Upper lobe of left lung (tissue), 6 donors: ENCODE measurements around the gene KIRREL3. TPM values are rescaled to one million over a fixed set of nuclear protein-coding genes. Genes with fewer than 3 reads are reported as not detected.

Experiments used
- ATAC-seq, 2 donors: fragments of 200-7000 bp; cut with Tn5 transposase; one replicate each; pipeline ENCODE4 v1.9.1; 2022; ENCODE audit warnings: mild to moderate bottlenecking in 2 of 2, moderate library complexity in 2 of 2; ENCODE audit not compliant: low FRiP score in 2 of 2
- DNase-seq, 2 donors: peaks; one replicate each; pipeline ENCODE4 v3.0.0-alpha.2; 2019 to 2020
- H3K27ac ChIP-seq, 4 donors: fragments of 200-600 bp; sonication (generic); one replicate each; pipeline ENCODE4 v1.5.1; 2016 to 2019
- H3K27me3 ChIP-seq, 4 donors: fragments of 200-600 bp; sonication (generic); one replicate each; pipeline ENCODE4 v1.5.1; 2017 to 2019
- H3K36me3 ChIP-seq, 4 donors: fragments of 200-600 bp; sonication (generic); one replicate each; pipeline ENCODE4 v1.5.1; 2016 to 2019
- H3K4me1 ChIP-seq, 4 donors: fragments of 200-600 bp; sonication (generic); one replicate each; pipeline ENCODE4 v1.5.1; 2018 to 2019
- H3K4me3 ChIP-seq, 4 donors: fragments of 200-600 bp; sonication (generic); one replicate each; pipeline ENCODE4 v1.5.1; 2017 to 2019; ENCODE audit warnings: mild to moderate bottlenecking in 2 of 4, moderate library complexity in 1 of 4
- H3K9me3 ChIP-seq, 4 donors: fragments of 200-600 bp; sonication (generic); one replicate each; pipeline ENCODE4 v1.5.1; 2018 to 2019
- EP300 ChIP-seq, 4 donors: sonication (generic); formaldehyde crosslinking; IDR thresholded peaks; one replicate each; pipeline ENCODE4 v1.5.1; 2017; ENCODE audit warnings: antibody characterized with exemption in 4 of 4, control low read depth in 2 of 4
- POLR2A ChIP-seq, 4 donors: fragments of 450-650 bp; IDR thresholded peaks; one replicate each; pipeline ENCODE4 v1.5.1; 2016 to 2017; ENCODE audit warnings: antibody characterized with exemption in 4 of 4, mild to moderate bottlenecking in 2 of 4
- POLR2AphosphoS5 ChIP-seq, 2 donors: sonication (generic); formaldehyde crosslinking; IDR thresholded peaks; one replicate each; pipeline ENCODE4 v1.5.1; 2017; ENCODE audit warnings: antibody characterized with exemption in 2 of 2
- WGBS, 2 donors: methylation state at CpG; one replicate each; pipeline ENCODE4 v1.1.5; 2017 to 2018; 5-methylcytosine and 5-hydroxymethylcytosine counted together
- total RNA-seq, 6 donors: library from RNA; depleted of rRNA in 4 of 6; stranded (reverse); fragments of >200 nt in 4 of 6; gene quantifications; one replicate each; pipeline versions ENCODE4 v1.1.0 to v1.2.1, GENCODE V29; 2016 to 2021
- TF ChIP-seq, protein P1 (sequence below), 6 experiments: fragments of 450-650 bp in 4 of 6; fragments of 200-600 bp in 2 of 6; sonication (generic) in 2 of 6; IDR thresholded peaks; one replicate each; pipeline ENCODE4 v1.5.1; 2016 to 2019; ENCODE audit warnings: antibody characterized with exemption in 6 of 6
- donor health status: DM: no; HTN: no; CAD: no; lungs with moderate emphysema.
- donor health status: DM: no; HTN: yes; CAD: no; lungs with severe emphysema.

Gene KIRREL3
- total RNA-seq, 6 donors from 2014 or later, result 0.22 to 0.24 TPM; not detected in 4

DNA sequence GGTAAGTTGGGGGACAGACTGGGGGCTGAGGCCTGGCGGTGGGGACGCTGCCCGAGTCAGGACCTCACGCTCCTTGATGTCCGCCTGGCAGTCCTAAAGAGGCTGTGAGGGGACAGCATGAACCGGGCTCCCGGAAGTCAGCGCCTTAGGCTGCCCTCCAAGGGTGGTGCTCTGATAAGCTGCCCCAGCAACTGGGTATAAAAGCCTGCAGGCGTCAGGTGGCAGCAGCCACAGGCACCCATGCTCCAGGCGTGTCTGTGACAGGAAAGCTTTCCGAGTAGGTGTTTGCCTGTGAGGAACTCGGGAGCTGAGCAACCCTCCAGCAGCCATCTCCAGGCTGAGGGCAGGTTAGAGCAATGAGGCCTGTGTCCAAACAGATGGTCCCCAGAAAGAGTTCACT lies 592.1 kb downstream of the KIRREL3 start:
- Histone ChIP-seq H3K27me3 (no peaks in the 10 kb centered on the region), H3K4me1 (peaks cover 8 to 14% (median 12%) of the 10 kb centered on the region in 4 donors), H3K9me3 (no peaks in the 10 kb centered on the region), H3K36me3 (peaks cover 0 to 24% (median 13%) of the 10 kb centered on the region in 4 donors), H3K27ac (no peak overlapping the region), H3K4me3 (no peak overlapping the region)
- DNase-seq (no peak), ATAC-seq (no peak)
- TF ChIP-seq EP300 (IDR thresholded peaks at IDR 0.05) (no peak), POLR2AphosphoS5 (IDR thresholded peaks at IDR 0.05) (no peak), POLR2A (IDR thresholded peaks at IDR 0.05) (no peak)
- TF ChIP-seq, protein P1, sequence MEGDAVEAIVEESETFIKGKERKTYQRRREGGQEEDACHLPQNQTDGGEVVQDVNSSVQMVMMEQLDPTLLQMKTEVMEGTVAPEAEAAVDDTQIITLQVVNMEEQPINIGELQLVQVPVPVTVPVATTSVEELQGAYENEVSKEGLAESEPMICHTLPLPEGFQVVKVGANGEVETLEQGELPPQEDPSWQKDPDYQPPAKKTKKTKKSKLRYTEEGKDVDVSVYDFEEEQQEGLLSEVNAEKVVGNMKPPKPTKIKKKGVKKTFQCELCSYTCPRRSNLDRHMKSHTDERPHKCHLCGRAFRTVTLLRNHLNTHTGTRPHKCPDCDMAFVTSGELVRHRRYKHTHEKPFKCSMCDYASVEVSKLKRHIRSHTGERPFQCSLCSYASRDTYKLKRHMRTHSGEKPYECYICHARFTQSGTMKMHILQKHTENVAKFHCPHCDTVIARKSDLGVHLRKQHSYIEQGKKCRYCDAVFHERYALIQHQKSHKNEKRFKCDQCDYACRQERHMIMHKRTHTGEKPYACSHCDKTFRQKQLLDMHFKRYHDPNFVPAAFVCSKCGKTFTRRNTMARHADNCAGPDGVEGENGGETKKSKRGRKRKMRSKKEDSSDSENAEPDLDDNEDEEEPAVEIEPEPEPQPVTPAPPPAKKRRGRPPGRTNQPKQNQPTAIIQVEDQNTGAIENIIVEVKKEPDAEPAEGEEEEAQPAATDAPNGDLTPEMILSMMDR (IDR thresholded peaks at IDR 0.05), result no peak
- WGBS, 2 donors, result 84 to 88% methylated on average over 6 to 12 of the region's 12 CpGs

DNA sequence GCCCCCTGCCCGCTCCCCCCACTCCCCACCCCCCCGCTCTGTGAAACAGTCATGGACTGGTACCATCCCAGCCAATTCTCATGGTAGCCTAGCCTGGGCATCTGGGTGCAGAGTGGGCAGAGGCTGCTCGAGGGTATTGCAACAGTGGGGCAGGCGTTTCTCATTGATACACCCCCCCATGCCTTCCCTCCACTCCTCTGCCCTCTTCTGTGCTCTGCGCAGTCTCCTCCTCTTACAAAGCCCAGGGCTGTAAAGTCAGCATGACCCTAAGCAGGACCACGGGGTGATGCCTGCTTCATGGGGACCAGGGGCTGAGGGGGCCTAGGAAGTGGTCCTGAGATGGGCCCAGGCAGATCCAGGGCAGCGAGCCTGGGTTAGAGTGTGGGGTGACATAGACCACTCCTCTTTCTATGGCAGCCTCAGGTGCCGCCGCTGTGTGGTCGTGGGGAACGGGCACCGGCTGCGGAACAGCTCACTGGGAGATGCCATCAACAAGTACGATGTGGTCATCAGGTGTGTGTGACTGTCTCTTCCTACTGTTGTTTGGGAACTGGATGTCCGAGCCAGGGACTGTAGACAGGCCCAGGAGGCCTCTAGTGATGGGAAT lies 592.8 kb downstream of the KIRREL3 start:
- peaks cover 8 to 14% (median 12%) of the 10 kb centered on the region in 4 donors for H3K4me1 ChIP-seq
- DNase-seq, result no peak
- no peak for TF ChIP-seq POLR2AphosphoS5 (IDR thresholded peaks at IDR 0.05)
- no peak for TF ChIP-seq POLR2A (IDR thresholded peaks at IDR 0.05)
- TF ChIP-seq, protein P1 (IDR thresholded peaks at IDR 0.05), result no peak
- TF ChIP-seq EP300 (IDR thresholded peaks at IDR 0.05), result no peak
- H3K27ac ChIP-seq, result no peak overlapping the region
- ATAC-seq, result no peak
- no peaks in the 10 kb centered on the region for H3K9me3 ChIP-seq
- H3K27me3 ChIP-seq, result no peaks in the 10 kb centered on the region
- 85 to 96% methylated on average over 7 to 13 of the region's 15 CpGs for WGBS, 2 donors
- no peak overlapping the region for H3K4me3 ChIP-seq
- H3K36me3 ChIP-seq, result peaks cover 0 to 24% (median 9%) of the 10 kb centered on the region in 4 donors

DNA sequence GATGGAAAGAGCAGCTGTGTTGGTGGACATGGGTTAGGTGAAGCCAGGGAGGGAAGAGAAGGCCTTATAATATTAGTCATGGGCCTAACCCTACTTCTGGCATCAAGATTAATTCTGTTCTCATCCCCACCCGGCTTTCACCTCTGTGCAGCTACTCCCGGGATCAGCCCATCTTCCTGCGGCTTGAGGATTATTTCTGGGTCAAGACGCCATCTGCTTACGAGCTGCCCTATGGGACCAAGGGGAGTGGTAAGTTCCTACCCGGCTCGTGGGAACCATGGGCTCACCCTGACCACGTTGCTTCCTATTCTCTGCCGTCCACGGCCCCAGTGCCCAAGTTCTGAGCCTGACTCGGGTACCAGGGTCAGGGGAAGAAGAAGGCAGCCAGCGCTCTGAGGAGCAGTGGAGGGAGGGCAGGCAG lies 593.5 kb downstream of the KIRREL3 start:
- DNase-seq, result no peak
- no peak overlapping the region for H3K4me3 ChIP-seq
- no peaks in the 10 kb centered on the region for H3K27me3 ChIP-seq
- H3K36me3 ChIP-seq, result peaks cover 0 to 24% (median 9%) of the 10 kb centered on the region in 4 donors
- peaks cover 8 to 14% (median 13%) of the 10 kb centered on the region in 4 donors for H3K4me1 ChIP-seq
- 77 to 89% methylated on average over 8 to 12 of the region's 12 CpGs for WGBS, 2 donors
- TF ChIP-seq POLR2A (IDR thresholded peaks at IDR 0.05) (no peak), POLR2AphosphoS5 (IDR thresholded peaks at IDR 0.05) (no peak)
- TF ChIP-seq, protein P1 (IDR thresholded peaks at IDR 0.05), result no peak
- ATAC-seq, result no peak
- H3K9me3 ChIP-seq, result no peaks in the 10 kb centered on the region
- peak overlapping the region in 1 of 4 donors; percentile 24 for H3K27ac ChIP-seq

DNA sequence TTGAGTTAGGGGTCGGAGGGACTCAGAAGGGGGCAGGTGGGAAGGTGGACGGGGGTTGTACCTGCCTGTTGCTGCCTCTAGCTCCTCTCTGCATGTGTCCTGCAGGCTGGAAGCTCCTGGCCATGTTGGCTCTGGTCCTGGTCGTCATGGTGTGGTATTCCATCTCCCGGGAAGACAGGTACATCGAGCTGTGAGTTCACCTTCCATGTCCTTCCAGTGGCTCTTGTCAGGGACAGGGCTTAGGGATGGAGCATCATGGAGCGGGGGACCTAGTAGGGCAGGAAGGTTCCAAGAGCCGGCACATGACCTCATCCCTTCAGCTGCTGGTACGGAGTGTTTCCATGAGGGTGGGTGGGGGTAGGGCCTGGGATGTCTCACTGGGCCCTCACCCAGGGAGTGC lies 594.2 kb downstream of the KIRREL3 start:
- DNase-seq (no peak), ATAC-seq (no peak)
- Histone ChIP-seq H3K36me3 (peaks cover 0 to 24% (median 9%) of the 10 kb centered on the region in 4 donors), H3K27ac (peak overlapping the region in 2 of 4 donors; percentile 46 to 48), H3K9me3 (no peaks in the 10 kb centered on the region), H3K27me3 (no peaks in the 10 kb centered on the region), H3K4me3 (no peak overlapping the region), H3K4me1 (peaks cover 8 to 14% (median 13%) of the 10 kb centered on the region in 4 donors)
- TF ChIP-seq, protein P1 (IDR thresholded peaks at IDR 0.05), result no peak
- TF ChIP-seq EP300 (IDR thresholded peaks at IDR 0.05) (no peak), POLR2AphosphoS5 (IDR thresholded peaks at IDR 0.05) (no peak), POLR2A (IDR thresholded peaks at IDR 0.05) (no peak)
- WGBS, 2 donors, result 80 to 97% methylated on average over 1 to 7 of the region's 8 CpGs

DNA sequence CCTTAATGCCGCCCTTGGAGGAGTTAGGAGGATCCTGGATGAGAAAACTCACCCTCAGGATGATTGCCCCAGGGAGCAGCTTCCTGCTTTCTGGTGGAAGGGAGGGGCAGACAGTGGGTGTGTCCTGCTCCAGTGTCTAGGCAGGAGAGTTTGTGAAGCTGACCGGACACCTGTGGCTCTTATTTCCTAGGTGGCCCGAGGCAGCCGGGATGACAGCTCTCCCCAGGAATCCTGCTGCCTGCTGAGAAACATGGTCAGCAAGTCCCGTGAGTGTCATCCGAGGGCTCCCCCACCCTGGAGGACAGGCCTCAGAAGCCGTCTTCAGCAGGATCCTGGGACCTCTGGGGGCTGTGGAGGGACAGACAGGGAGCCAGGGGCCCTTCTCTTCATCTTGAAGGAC lies 594.7 kb downstream of the KIRREL3 start:
- Histone ChIP-seq H3K27me3 (no peaks in the 10 kb centered on the region), H3K4me1 (peaks cover 8 to 14% (median 12%) of the 10 kb centered on the region in 4 donors), H3K9me3 (no peaks in the 10 kb centered on the region), H3K27ac (peak overlapping the region in 3 of 4 donors; percentile 32 to 48 (median 46)), H3K4me3 (no peak overlapping the region), H3K36me3 (peaks cover 0 to 24% (median 9%) of the 10 kb centered on the region in 4 donors)
- WGBS, 2 donors, result 80 to 81% methylated on average over 6 to 7 of the region's 7 CpGs
- DNase-seq (no peak), ATAC-seq (no peak)
- no peak for TF ChIP-seq EP300 (IDR thresholded peaks at IDR 0.05)
- TF ChIP-seq, protein P1 (IDR thresholded peaks at IDR 0.05), result no peak
- no peak for TF ChIP-seq POLR2A (IDR thresholded peaks at IDR 0.05)
- no peak for TF ChIP-seq POLR2AphosphoS5 (IDR thresholded peaks at IDR 0.05)
